K562 treated with DMSO at 1 percent for 12 hours (cell line): ENCODE results near the gene PRSS38. TPM values are rescaled to one million over a fixed set of nuclear protein-coding genes. Genes with fewer than 3 reads are reported as not detected.

Source experiments
- total RNA-seq: library from RNA; unstranded; fragments of 300-600 nt; gene quantifications from 2 replicates; pipeline ENCODE4 v1.2.3, GENCODE V29; 2022; ENCODE audit not compliant: insufficient read depth

Gene PRSS38
- total RNA-seq = 0.59 and 1.3 TPM in 2 replicates

DNA sequence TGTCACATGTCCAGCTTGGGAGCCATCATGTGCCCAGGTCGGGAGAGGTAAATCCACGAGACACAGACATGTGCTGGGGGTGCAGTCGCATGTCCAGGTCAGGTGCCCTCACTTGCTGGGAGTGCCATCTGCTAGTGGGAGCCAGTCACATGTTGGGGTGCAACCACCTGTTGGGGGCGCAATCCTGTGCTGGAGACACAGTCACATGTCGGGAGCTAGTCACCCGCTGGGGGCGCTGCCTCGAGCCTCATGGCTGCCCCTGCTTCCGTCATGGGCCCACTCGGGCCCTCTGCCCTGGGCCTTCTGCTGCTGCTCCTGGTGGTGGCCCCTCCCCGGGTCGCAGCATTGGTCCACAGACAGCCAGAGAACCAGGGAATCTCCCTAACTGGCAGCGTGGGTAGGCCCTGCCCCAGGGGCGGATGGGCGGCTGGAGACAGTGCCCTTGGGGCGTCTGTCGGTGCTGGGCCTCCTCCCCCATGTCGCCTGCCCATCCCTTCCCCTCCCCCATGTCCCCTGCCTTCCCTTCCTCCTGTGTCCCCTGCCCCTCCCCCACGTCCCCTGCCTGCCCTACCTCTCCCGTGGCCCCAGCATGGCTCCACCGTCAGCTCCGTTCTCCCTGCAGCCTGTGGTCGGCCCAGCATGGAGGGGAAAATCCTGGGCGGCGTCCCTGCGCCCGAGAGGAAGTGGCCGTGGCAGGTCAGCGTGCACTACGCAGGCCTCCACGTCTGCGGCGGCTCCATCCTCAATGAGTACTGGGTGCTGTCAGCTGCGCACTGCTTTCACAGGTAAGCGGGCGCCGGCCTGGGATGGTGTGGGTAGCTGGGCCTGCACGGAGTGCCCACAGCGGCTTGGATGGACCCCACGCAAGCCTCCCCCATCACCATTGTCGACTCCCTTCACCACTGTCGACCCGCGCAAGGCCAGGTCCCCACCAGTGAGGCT is at the start of gene PRSS38:
Gene PRSS38, plus strand, starts transcription at position 208 of the 942 bp plus-strand sequence. Its CDS starts 42 bp downstream, at position 250.

Other genes starting within 250 kb of the PRSS38 start
- 14.4 and 14.5 TPM in 2 replicates for gene JMJD4, start 80.4 kb upstream of the PRSS38 start, total RNA-seq
- gene SNAP47, start 80.2 kb upstream of the PRSS38 start, total RNA-seq = 49.4 and 52.7 TPM in 2 replicates
- 0.25 and 0.38 TPM in 2 replicates for gene WNT9A, start 132.3 kb downstream of the PRSS38 start, total RNA-seq
- gene WNT3A, start 191.3 kb downstream of the PRSS38 start, total RNA-seq = not detected in 2 replicates